Measurements from ENCODE around the gene THAP7.

GRCh38 chr22:21041937-21042336 is 40.0 kb upstream of the THAP7 start:
- TF ChIP-seq REST (IDR thresholded peaks at IDR 0.05; ENCODE audit: borderline replicate concordance in 1 of 2, low read depth in 1 of 2, low read length in 2 of 2) (no peak), TRAFD1 (CRISPR knock-in tag; IDR thresholded peaks at IDR 0.05; ENCODE audit: borderline replicate concordance) (no peak), ZNF274 (CRISPR knock-in tag; IDR thresholded peaks at IDR 0.05) (no peak), FIP1L1 (IDR thresholded peaks at IDR 0.05; ENCODE audit: borderline replicate concordance, insufficient read depth, low read depth, low read length) (no peak), NPAS2 (CRISPR knock-in tag; IDR thresholded peaks at IDR 0.05; ENCODE audit: borderline replicate concordance) (no peak), WIZ (CRISPR knock-in tag; IDR thresholded peaks at IDR 0.05) (no peak), EZH2 (conservative IDR thresholded peaks at IDR 0.05; ENCODE audit: low read depth, low read length) (no peak), FOXM1 (CRISPR knock-in tag; IDR thresholded peaks at IDR 0.05) (no peak), TAF1 (CRISPR knock-in tag; IDR thresholded peaks at IDR 0.05) (no peak), PTBP1 (IDR thresholded peaks at IDR 0.05; ENCODE audit: low read depth, low read length, poor library complexity, severe bottlenecking) (no peak)
- TF ChIP-seq, protein P1, sequence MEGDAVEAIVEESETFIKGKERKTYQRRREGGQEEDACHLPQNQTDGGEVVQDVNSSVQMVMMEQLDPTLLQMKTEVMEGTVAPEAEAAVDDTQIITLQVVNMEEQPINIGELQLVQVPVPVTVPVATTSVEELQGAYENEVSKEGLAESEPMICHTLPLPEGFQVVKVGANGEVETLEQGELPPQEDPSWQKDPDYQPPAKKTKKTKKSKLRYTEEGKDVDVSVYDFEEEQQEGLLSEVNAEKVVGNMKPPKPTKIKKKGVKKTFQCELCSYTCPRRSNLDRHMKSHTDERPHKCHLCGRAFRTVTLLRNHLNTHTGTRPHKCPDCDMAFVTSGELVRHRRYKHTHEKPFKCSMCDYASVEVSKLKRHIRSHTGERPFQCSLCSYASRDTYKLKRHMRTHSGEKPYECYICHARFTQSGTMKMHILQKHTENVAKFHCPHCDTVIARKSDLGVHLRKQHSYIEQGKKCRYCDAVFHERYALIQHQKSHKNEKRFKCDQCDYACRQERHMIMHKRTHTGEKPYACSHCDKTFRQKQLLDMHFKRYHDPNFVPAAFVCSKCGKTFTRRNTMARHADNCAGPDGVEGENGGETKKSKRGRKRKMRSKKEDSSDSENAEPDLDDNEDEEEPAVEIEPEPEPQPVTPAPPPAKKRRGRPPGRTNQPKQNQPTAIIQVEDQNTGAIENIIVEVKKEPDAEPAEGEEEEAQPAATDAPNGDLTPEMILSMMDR (CRISPR knock-in tag; IDR thresholded peaks at IDR 0.05), result no peak
